Effector memory CD8-positive, alpha-beta T cell (primary cell): ENCODE measurements around the gene EIF4A3.

Experiments
- ATAC-seq: fragments of 150-1000 bp; cut with Tn5 transposase; replicated peaks from 2 replicates; pipeline ENCODE4 v1.10.0; 2021; ENCODE audit warnings: mild to moderate bottlenecking, moderate library complexity
- DNase-seq, 3 experiments: peaks; one replicate each; pipeline ENCODE4 v3.0.0; 2021
- H3K27ac Mint-ChIP-seq, 2 donors: one replicate each; pipeline ENCODE4 v1.8.0; 2022; ENCODE audit warnings: mild to moderate bottlenecking in 2 of 2, mixed read lengths in 2 of 2, moderate library complexity in 2 of 2
- H3K27me3 Mint-ChIP-seq, 2 donors: one replicate each; pipeline ENCODE4 v1.8.0; 2022; ENCODE audit warnings: mixed read lengths in 2 of 2
- H3K36me3 Mint-ChIP-seq: one replicate; pipeline ENCODE4 v1.8.0; 2022; ENCODE audit warnings: mild to moderate bottlenecking, moderate library complexity, mixed read lengths; ENCODE audit not compliant: insufficient read depth
- H3K4me1 Mint-ChIP-seq, 2 donors: one replicate each; pipeline ENCODE4 v1.8.0; 2022; ENCODE audit warnings: low read depth in 2 of 2, mixed read lengths in 2 of 2
- H3K4me3 Mint-ChIP-seq, 2 donors: one replicate each; pipeline ENCODE4 v1.8.0; 2022; ENCODE audit warnings: mild to moderate bottlenecking in 2 of 2, mixed read lengths in 2 of 2, moderate library complexity in 2 of 2
- H3K9me3 Mint-ChIP-seq, 2 donors: one replicate each; pipeline ENCODE4 v1.8.0; 2022; ENCODE audit warnings: mixed read lengths in 2 of 2
- total RNA-seq, 9 experiments: gene quantifications; one replicate each; lab custom pipeline; 2026; lab: John Stamatoyannopoulos, UW

The EIF4A3 gene
- 63.6 to 439 (median 210) reads per million in 9 experiments for total RNA-seq

- Mint-ChIP-seq H3K4me3 (peak within 1 kb of the TSS; percentile 77 to 82), H3K36me3 (peaks cover 40% of the 10 kb centered on the region), H3K9me3 (peaks cover 0 to 4% of the 10 kb centered on the region in 2 donors), H3K27ac (peak within 1 kb of the TSS; percentile 72 to 78), H3K4me1 (peaks cover 20 to 29% of the 10 kb centered on the region in 2 donors), H3K27me3 (no peaks in the 10 kb centered on the region)
- peak; percentile 92 to 95 (median 95) for DNase-seq
- ATAC-seq: peak; percentile 93
Measured at GRCh38 chr17:80147035-80147822, at the start of gene EIF4A3. Gene EIF4A3 (minus strand): TSS chr17:80147128. CDS start chr17:80146961, 167 bp downstream.

- no peak for ATAC-seq
- Mint-ChIP-seq H3K27ac (peak overlapping the region in 1 of 2 donors; percentile 70), H3K36me3 (peaks cover 6% of the 10 kb centered on the region), H3K27me3 (peaks cover 7 to 19% of the 10 kb centered on the region in 2 donors), H3K9me3 (no peaks in the 10 kb centered on the region), H3K4me3 (no peak overlapping the region), H3K4me1 (peaks cover 0 to 2% of the 10 kb centered on the region in 2 donors)
- DNase-seq: no peak
Measured at GRCh38 chr17:80196652-80197051, 49.7 kb upstream of the EIF4A3 start.

DNA sequence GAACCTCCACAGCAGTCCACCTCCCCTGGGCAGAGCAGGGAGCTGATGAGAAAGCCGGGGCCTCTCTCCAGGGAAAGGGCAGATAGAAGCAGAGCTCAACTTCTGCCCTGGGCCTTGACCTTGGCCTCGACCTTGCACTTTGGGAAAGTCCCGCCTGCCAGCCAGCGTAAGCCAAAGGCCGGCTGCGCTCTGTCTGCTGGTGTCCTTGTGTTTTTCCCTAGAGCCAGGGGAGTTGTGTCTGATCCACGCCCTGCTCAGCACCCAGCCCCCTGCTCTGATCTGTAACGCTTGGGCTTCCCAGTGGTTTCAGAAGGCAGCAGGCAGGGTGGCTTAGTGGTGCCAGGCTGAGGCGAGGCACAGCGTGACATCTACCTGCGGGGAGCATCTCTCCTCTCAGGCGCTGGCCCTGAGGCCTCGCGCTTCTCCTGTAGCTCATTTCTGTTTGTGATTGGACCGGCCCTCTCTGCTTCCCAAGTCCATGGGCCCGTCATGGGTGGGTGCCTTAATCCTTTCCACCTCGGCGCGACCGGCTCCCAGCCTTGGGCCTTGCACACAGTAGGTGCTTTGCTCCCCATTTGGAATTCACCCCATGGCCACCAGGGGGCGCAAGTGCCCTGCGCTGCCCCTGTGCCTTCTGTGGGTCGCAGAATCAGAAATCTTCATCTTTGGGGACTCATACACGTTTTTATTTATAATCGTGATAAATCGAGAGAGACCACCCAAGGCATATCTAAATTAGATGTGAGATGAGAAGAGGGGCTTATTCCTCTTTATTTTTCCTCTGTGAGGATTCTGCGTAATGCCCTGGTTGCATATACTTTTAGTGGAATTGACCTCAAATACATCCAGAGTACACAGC is 49.0 kb upstream of the EIF4A3 start:
- H3K4me1 Mint-ChIP-seq: peaks cover 0 to 2% of the 10 kb centered on the region in 2 donors
- H3K36me3 Mint-ChIP-seq: peaks cover 6% of the 10 kb centered on the region
- no peaks in the 10 kb centered on the region for H3K9me3 Mint-ChIP-seq
- peak; percentile 65 for ATAC-seq
- no peak overlapping the region for H3K4me3 Mint-ChIP-seq
- peak; percentile 53 to 57 (median 56) for DNase-seq
- H3K27ac Mint-ChIP-seq: peak overlapping the region in 1 of 2 donors; percentile 70
- H3K27me3 Mint-ChIP-seq: peaks cover 7 to 27% of the 10 kb centered on the region in 2 donors

- peaks cover 7 to 29% of the 10 kb centered on the region in 2 donors for H3K27me3 Mint-ChIP-seq
- H3K4me1 Mint-ChIP-seq: peaks cover 0 to 2% of the 10 kb centered on the region in 2 donors
- no peak overlapping the region for H3K4me3 Mint-ChIP-seq
- DNase-seq: no peak
- H3K9me3 Mint-ChIP-seq: no peaks in the 10 kb centered on the region
- H3K27ac Mint-ChIP-seq: no peak overlapping the region
- H3K36me3 Mint-ChIP-seq: peaks cover 6% of the 10 kb centered on the region
- no peak for ATAC-seq
Measured at GRCh38 chr17:80195141-80195540, 48.2 kb upstream of the EIF4A3 start.

DNA sequence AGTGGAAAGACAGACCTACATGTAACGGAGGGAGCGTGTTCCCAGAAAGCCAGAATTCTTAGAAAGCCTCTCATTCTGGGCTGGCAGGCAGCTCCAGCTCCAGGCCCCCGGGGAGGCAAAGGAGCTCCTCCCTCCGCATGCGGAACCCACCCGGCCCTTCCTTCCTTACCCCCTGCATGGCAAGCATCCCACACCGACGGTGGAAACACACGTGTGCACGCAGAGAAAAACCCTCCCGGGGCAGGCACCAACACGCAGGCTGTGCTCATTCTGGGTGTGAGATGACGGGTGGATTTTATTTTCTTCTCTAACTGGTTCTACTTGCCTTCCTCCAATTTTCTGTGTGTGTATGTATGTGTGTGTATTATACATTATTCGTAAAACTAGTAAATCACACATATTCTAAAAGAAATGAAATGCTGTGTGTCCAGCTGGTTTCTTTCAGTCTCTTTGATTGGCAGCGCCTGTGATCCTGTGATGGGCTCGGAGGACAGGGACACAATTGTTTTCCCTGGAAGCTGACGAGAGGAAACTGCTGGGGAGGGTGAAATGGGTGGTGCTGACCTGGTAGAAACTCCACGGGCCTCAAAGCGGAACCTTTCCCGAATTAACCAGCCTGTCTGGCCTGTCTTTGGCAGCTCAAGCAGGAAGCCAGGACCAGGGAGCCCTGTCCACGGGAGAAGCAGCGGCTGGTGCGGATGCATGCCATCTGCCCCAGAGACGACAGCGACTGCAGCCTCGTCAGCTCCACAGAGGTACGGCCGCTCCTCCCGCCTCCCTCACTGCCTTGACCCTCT is 45.1 kb upstream of the EIF4A3 start:
- Mint-ChIP-seq H3K27me3 (peaks cover 7 to 48% of the 10 kb centered on the region in 2 donors), H3K27ac (no peak overlapping the region), H3K36me3 (peaks cover 3% of the 10 kb centered on the region), H3K4me3 (no peak overlapping the region), H3K9me3 (no peaks in the 10 kb centered on the region), H3K4me1 (peaks cover 0 to 2% of the 10 kb centered on the region in 2 donors)
- DNase-seq: no peak
- ATAC-seq: no peak

DNA sequence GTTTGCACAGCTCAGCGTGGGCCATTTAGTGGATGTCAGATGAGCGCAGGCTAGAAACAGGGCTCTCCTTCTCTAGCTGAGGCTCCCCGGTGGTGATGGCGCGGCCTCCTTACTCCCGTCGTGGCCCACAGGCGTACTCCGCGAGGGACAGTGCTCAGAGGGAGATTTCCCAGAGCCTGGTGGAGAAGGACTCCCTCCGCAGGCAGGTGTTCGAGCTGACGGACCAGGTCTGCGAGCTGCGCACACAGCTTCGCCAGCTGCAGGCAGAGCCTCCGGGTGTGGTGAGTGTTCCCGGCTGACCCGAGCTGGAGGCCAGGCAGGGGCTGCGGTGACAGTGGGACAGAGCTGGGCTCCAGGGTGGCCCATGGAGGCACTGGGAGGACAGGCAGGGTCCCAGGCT is 44.3 kb upstream of the EIF4A3 start:
- Mint-ChIP-seq H3K9me3 (no peaks in the 10 kb centered on the region), H3K27me3 (peaks cover 7 to 57% of the 10 kb centered on the region in 2 donors), H3K4me1 (peaks cover 0 to 2% of the 10 kb centered on the region in 2 donors), H3K27ac (no peak overlapping the region), H3K4me3 (no peak overlapping the region), H3K36me3 (peaks cover 3% of the 10 kb centered on the region)
- DNase-seq (no peak), ATAC-seq (no peak)

DNA sequence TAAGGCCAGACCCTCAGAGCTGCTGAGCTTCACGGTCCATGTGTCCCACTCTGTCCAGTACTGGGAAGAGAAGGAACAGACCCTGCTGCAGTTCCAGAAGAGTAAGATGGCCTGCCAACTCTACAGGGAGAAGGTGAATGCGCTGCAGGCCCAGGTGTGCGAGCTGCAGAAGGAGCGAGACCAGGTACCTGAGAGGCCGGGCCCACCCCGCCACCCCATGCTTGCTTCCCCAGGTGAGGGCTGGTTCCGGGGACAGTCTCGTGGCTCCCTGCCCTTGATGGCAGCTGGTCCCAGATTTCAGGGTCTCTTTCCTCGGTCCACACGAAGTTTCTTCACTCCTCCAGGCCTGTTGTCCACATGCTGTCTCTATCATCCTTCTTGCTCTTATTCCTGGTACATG is 43.8 kb upstream of the EIF4A3 start:
- DNase-seq (no peak), ATAC-seq (no peak)
- Mint-ChIP-seq H3K9me3 (no peaks in the 10 kb centered on the region), H3K36me3 (no peaks in the 10 kb centered on the region), H3K4me3 (no peak overlapping the region), H3K27me3 (peaks cover 10 to 62% of the 10 kb centered on the region in 2 donors), H3K27ac (no peak overlapping the region), H3K4me1 (no peaks in the 10 kb centered on the region)

- DNase-seq: no peak
- no peak for ATAC-seq
- no peak overlapping the region for H3K4me3 Mint-ChIP-seq
- no peaks in the 10 kb centered on the region for H3K9me3 Mint-ChIP-seq
- H3K4me1 Mint-ChIP-seq: no peaks in the 10 kb centered on the region
- H3K27ac Mint-ChIP-seq: no peak overlapping the region
- peaks cover 12 to 68% of the 10 kb centered on the region in 2 donors for H3K27me3 Mint-ChIP-seq
- no peaks in the 10 kb centered on the region for H3K36me3 Mint-ChIP-seq
Measured at GRCh38 chr17:80189611-80190010, 42.7 kb upstream of the EIF4A3 start.

- Mint-ChIP-seq H3K9me3 (no peaks in the 10 kb centered on the region), H3K36me3 (no peaks in the 10 kb centered on the region), H3K4me1 (no peaks in the 10 kb centered on the region), H3K27me3 (peaks cover 5 to 73% of the 10 kb centered on the region in 2 donors), H3K27ac (no peak overlapping the region), H3K4me3 (no peak overlapping the region)
- no peak for ATAC-seq
- DNase-seq: no peak
Measured at GRCh38 chr17:80187515-80187941, 40.6 kb upstream of the EIF4A3 start.

DNA sequence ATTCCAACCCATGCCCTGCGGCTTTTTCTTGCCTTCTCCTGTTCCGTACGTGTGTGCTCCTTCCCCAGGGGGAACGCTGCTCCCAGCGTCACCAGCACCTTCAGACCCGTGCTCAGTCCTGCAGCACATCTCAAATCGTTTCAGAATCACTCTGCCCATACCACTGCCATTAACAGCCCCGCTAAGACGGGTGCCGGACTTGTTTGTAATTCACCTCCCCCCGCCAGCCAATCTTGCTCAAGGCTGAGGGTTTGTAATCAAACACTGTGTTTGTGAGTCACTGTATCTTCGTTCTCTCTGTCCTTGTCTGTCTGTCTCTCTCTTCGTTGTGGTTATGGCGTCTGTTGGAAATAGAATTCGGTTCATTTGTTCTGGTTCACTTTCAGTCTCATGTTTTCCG is 40.2 kb upstream of the EIF4A3 start:
- Mint-ChIP-seq H3K4me1 (no peaks in the 10 kb centered on the region), H3K4me3 (no peak overlapping the region), H3K36me3 (no peaks in the 10 kb centered on the region), H3K27me3 (peaks cover 5 to 73% of the 10 kb centered on the region in 2 donors), H3K9me3 (no peaks in the 10 kb centered on the region), H3K27ac (no peak overlapping the region)
- DNase-seq (no peak), ATAC-seq (no peak)

DNA sequence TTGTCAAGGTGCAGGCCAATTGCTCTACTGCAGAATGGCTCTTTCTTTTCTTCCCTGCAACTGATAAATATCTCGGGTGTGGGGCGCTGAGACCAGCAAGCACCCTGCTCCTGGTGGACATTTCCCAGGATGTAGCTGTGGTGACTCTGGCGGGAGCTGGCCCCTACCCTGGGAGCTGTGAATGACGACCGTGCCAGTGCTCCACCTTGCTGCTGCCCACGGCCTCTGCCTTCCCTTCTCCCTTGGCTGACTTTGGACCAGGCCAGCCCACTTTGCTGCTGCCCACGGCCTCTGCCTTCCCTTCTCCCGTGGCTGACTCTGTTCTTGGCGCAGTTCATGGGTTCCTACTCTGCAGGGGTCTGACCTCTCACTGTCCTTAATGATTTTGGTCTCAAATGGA is 39.0 kb upstream of the EIF4A3 start:
- Mint-ChIP-seq H3K9me3 (no peaks in the 10 kb centered on the region), H3K4me1 (no peaks in the 10 kb centered on the region), H3K4me3 (no peak overlapping the region), H3K27me3 (peaks cover 12 to 73% of the 10 kb centered on the region in 2 donors), H3K27ac (no peak overlapping the region), H3K36me3 (no peaks in the 10 kb centered on the region)
- DNase-seq: no peak
- no peak for ATAC-seq

GRCh38 chr17:80184423-80184714 is 37.4 kb upstream of the EIF4A3 start:
- H3K4me1 Mint-ChIP-seq: no peaks in the 10 kb centered on the region
- H3K27ac Mint-ChIP-seq: no peak overlapping the region
- DNase-seq (no peak), ATAC-seq (no peak)
- no peaks in the 10 kb centered on the region for H3K9me3 Mint-ChIP-seq
- peaks cover 12 to 63% of the 10 kb centered on the region in 2 donors for H3K27me3 Mint-ChIP-seq
- H3K4me3 Mint-ChIP-seq: no peak overlapping the region
- H3K36me3 Mint-ChIP-seq: no peaks in the 10 kb centered on the region
